HL-60 (cell line): ENCODE measurements around the gene GPC4.

Source experiments
- GABPA ChIP-seq: IDR thresholded peaks from 2 replicates; pipeline ENCODE4 v1.6.1; 2012; ENCODE audit warnings: low read depth
- POLR2AphosphoS5 ChIP-seq: IDR thresholded peaks from 2 replicates; pipeline ENCODE4 v1.6.1; 2012; ENCODE audit warnings: low read depth
- TF ChIP-seq, protein P1 (sequence below): IDR thresholded peaks from one replicate; pipeline ENCODE4 v1.5.1; 2011; ENCODE audit warnings: low read length, control low read depth, inconsistent platforms; ENCODE audit not compliant: insufficient read depth

- no peak for TF ChIP-seq POLR2AphosphoS5
- TF ChIP-seq, protein P1, sequence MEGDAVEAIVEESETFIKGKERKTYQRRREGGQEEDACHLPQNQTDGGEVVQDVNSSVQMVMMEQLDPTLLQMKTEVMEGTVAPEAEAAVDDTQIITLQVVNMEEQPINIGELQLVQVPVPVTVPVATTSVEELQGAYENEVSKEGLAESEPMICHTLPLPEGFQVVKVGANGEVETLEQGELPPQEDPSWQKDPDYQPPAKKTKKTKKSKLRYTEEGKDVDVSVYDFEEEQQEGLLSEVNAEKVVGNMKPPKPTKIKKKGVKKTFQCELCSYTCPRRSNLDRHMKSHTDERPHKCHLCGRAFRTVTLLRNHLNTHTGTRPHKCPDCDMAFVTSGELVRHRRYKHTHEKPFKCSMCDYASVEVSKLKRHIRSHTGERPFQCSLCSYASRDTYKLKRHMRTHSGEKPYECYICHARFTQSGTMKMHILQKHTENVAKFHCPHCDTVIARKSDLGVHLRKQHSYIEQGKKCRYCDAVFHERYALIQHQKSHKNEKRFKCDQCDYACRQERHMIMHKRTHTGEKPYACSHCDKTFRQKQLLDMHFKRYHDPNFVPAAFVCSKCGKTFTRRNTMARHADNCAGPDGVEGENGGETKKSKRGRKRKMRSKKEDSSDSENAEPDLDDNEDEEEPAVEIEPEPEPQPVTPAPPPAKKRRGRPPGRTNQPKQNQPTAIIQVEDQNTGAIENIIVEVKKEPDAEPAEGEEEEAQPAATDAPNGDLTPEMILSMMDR: no peak
- TF ChIP-seq GABPA: no peak
These were observed 160.6 kb downstream of the GPC4 start for GRCh38 chrX:133254666-133255065.
